Inferior parietal cortex (tissue), 1 donor: ENCODE results near the gene PIP5K1C.

ENCODE experiments used
- DNase-seq: peaks from one replicate; pipeline ENCODE4 v3.0.0-alpha.2; 2016; ENCODE audit errors: extremely low spot score

Gene PIP5K1C

DNA sequence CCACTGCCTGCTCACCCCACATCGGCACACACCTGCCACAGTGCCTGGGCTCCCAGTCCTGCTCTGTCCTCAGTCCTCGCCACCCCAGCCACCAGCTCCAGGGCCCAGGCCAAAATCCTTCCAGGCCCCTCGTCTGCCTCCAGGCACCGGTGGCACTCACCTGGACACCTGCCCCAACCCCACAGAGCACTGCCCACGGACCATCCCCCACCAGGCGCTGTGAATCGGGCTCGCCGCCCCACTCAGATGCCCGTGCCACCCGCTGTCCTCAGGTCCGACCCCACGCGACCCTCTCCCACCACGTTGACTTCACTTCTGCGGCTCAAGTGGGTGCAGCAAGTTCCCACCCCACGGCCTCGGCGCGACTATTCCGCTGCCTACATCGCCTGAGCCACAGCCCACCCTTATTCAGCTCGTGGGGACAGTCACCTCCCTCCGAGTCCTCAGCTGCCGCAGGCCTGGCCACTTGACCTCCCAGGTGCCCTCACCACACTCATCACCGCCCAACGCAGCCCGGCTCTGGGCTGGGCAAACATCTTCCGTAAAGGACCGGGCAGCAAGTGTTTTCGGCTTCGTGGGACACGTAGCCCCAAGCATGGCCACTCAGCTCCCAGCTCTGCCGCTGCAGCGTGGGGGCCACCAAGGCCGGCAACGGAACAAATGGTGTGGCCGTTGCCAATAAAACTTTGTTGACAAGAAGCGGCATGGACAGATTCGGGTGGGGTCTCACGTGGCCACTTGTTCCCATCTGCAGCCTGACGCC, 5.7 kb downstream of the PIP5K1C start:
- no peak for DNase-seq

DNA sequence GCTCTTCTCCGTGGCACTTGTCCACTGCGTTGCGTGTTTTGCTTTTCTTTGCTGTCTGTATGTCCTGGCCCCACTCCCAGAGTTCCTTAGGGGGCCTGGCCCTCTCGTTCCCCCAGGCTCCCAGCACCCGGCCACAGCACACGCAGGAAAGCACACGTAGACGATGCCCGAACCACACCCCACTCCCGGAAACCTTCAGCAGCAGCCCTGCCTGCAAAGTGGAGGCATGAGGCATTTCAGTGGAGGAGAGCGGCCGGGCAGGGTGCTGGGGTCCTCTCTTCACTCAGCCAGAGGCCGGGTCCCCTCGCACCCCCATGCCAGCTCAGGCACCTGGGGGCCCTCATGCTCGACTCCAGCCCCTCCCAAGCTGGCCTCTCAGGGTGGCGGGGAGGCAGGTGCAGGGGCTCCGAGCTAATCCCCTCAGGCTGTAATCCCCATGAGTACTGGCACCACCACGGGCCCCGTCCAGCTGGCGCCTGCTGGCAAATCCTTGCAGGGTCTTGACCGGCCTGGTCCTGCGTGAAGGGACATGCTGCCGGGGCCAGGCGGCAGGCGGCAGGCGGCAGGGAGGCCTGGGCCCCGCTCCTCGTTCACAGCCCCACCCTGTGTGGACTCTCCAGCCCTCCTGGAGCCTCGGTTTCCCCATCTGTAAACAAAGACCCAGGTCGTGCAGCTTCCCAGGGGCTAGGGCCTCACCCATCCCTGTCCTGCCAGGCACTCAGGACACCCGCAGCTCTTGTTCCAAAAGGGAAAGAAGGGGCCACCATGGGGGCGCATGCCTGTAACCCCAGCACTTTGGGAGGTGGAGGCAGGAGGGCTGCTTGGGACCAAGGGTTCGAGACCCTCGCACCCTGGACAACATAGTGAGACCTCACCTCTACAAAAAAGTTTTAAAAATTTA, 7.0 kb downstream of the PIP5K1C start:
- DNase-seq: no peak

DNA sequence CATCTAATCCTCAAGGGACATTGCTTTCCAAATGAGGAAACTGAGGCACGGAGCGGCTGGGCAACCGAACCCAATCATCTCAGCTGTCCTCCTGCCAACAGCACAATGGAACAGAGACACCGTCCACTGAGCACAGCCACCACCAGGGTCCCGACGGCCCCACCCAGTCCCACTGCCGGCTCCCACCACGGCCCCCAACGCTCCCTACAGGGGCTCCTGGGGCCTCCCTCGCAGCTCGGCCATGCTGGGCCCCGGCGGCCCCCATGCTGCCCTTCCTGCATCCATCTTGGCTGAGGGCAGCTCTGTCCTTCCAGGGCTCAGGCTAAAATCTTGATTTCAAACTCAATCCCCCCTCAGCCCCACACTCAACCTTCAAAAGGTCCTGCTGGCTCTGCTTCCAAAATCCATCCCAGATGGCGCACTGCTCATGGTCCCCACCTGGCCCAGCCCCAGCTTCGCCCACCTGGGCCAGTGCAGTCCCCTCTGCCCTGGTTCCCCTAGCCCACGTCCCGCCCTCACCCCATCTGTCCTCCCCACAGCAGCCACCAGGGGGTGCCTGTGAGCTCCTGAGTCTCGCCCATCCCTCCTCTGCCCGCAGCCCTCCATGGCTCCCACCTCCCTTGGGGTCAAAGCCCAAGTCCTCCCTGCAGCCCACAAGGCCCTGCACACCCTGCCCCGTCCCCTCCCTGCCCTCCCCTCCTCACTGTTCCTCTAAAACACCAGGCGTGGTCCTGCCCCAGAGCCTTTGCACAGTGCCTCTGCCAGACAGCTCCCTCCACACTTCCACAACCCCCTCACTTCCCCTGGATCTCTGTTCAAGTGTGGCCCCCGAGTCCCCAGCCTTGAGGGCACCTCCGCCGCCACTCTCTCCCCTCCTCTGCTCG, 7.9 kb downstream of the PIP5K1C start:
- DNase-seq: no peak

DNA sequence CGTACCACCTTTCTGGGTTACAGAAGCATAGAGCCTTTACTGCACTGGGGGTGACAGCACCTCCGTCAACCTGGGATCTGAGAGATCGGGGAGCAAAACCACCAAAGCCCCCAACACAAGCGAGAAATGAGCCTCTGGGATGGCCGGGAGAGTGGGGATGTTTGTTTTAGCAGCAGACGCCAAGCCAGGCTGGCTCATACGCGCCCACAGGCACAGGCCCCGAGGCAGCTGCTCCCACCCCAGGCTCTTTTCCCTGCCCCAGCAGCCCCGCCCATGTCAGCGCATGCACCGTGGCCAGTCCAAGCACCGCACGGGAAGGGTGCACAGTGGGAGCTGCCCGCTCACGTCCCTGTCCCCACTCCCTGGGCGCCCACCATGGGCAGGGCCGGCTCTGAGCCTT, 8.5 kb downstream of the PIP5K1C start:
- DNase-seq: no peak

GRCh38 chr19:3691372-3691716, 8.9 kb downstream of the PIP5K1C start:
- no peak for DNase-seq

- no peak for DNase-seq
Observed at GRCh38 chr19:3690551-3691371, 9.5 kb downstream of the PIP5K1C start.

DNA sequence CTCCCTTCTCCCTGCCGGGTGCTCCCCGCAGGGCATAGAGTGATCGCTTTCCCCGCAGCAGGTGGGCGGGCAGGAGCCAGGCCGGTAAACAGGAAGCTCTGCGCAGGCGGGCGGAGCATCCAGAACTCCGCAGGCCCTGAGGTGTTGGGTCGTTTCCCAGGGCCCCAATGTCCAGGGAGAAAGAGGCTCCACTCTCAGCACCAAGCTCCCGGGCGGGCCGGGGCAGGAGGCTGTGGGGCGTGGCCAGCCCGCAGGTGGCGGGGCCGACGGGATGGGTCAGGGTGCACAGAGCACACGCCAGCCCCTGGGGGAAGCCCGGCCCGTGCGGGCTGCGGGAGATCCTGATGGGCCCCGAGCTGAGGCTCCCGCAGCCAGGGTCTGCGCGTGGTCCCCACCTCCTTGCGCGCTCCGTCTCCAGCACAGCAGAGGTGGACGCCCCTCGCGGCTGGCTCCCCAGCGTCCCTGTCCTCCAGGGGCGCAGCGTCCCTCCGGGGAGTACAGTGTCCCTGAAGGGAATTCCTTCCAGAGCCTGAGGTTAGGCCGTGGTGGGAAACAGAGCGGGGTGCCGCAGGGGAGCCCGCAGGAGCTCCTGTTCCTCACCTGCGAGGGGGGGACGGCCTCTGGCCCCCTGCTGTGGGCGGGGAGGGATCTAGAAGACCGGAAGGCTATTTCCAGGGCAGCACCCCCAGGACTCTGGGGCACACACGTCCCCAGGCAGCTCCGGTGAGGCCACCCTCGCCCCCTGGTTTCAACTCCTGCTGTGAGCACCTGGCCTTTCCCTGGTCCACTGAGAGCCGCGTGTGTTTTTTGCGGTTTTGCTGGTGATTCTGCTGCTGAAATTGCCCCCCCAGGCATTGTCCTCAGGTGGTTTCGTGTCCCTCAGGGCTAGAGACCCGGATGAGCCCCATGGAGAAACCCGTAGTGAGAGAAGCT, 12.2 kb downstream of the PIP5K1C start:
- DNase-seq: no peak

DNA sequence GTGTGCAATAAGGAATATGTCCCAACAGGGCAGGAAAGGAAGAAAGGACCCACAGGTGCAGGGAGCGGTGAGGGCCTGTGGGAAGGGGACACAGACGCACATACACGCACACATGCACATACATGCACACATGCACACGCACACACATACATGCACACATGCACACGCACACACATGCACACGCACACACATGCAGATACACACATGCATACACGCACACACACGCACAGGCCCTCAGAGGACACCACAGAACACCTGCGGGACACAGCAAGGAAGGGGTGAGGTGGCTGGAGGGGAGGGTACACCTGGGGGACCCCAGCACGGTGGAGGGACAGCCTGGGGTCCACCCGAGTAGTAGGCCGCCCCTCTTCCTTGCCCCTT, 12.9 kb downstream of the PIP5K1C start:
- no peak for DNase-seq

- DNase-seq: no peak
Observed at GRCh38 chr19:3684817-3685410, 15.4 kb downstream of the PIP5K1C start.

GRCh38 chr19:3684054-3684816, 16.0 kb downstream of the PIP5K1C start:
- DNase-seq: no peak

GRCh38 chr19:3683405-3684053, 16.7 kb downstream of the PIP5K1C start:
- DNase-seq: no peak

GRCh38 chr19:3682741-3683404, 17.4 kb downstream of the PIP5K1C start:
- no peak for DNase-seq

GRCh38 chr19:3682286-3682685, 18.0 kb downstream of the PIP5K1C start:
- no peak for DNase-seq

- DNase-seq: no peak
Observed at GRCh38 chr19:3680939-3681338, 19.3 kb downstream of the PIP5K1C start.

DNA sequence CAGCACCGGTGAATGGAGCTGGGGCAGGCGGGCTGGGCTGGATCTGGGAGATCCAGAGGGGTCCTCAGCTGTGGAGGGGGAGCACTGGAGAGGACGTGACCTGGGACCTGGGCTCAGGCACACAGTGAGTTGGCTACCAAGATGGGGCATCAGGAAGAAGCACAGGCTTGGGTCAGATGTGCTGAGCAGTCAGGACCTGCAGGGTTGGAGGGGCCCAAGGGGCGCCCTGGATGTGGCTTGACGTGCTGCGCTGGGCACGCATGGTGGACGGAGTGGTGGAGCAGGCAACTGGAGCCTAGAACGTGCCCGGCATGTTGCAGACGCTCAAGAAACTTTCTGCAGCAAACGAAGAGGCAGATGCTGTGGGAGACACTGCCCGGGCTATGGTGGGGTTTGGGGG, 20.7 kb downstream of the PIP5K1C start:
- no peak for DNase-seq

GRCh38 chr19:3679138-3679537, 21.1 kb downstream of the PIP5K1C start:
- no peak for DNase-seq

DNA sequence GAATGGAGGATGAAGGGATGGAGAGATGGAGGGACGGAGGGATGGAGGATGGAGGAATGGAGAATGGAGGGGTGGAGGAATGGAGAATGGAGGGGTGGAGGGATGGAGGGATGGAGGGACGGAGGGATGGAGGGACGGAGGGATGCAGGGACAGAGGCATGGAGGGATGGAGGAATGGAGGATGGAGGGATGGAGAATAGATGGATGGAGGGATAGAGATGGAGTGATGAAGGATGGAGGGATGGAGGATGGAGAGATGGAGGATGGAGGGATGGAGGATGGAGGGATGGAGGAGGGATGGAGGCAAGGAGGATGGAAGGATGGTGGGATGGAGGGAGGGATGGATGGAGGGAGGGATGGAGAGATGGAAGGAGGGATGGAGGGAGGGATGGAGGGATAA, 22.1 kb downstream of the PIP5K1C start:
- DNase-seq: no peak
